GM12801 (cell line): ENCODE measurements around the gene ZNF318.

Source experiments
- TF ChIP-seq, protein P1 (sequence below): IDR thresholded peaks from one replicate; pipeline ENCODE4 v1.5.1; 2011; ENCODE audit warnings: control low read depth; ENCODE audit not compliant: insufficient read length; ENCODE audit errors: extremely low read depth

Gene ZNF318

DNA sequence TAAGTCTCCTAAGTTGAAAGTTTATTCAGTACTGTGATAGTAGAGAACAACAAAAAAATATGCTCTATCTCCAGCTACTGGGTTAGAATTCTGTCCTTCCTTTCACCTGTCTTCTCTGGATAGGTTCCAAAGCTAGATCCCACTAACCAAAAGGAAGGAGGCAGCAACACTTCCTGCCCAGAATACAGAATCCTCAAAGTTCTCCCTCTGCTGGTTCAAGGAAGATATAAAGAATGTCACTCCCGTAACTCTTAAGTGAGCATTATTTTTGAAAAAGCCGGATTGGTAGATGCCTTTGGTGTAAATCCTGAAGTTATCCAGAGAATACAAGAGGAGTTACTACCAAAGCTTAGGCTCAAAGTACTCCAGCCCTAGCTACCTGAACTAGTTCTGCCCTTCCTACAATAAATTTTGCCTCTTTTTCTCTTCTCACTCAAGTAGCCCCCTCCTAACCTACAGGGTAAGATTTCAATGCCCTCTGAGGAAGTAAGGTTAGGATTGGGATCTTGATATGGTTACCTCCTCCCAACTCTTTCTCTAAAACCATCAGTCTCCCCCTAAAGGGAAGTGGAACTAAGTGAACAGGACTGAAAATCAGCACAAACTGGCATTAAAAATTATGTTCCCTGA, 34.9 kb downstream of the ZNF318 start:
- TF ChIP-seq, protein P1, sequence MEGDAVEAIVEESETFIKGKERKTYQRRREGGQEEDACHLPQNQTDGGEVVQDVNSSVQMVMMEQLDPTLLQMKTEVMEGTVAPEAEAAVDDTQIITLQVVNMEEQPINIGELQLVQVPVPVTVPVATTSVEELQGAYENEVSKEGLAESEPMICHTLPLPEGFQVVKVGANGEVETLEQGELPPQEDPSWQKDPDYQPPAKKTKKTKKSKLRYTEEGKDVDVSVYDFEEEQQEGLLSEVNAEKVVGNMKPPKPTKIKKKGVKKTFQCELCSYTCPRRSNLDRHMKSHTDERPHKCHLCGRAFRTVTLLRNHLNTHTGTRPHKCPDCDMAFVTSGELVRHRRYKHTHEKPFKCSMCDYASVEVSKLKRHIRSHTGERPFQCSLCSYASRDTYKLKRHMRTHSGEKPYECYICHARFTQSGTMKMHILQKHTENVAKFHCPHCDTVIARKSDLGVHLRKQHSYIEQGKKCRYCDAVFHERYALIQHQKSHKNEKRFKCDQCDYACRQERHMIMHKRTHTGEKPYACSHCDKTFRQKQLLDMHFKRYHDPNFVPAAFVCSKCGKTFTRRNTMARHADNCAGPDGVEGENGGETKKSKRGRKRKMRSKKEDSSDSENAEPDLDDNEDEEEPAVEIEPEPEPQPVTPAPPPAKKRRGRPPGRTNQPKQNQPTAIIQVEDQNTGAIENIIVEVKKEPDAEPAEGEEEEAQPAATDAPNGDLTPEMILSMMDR: no peak

DNA sequence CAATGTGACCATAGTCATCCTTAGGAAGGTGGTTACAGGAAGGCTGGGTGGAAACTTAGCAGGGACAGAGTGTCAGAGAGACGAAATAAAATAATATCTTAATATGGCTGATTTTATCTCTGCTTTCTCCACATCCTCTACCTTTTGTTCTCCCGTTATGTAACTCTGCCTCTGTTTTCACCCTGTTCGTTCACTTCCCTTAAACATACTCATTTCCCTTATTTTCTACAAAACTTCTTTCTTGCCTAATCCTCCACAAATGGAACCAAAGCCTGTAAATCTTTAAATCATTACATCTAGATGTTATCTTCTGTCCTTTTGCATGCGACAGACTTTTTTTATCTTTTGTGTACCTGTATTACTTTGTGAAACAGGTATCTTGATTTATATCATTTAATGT, 37.6 kb downstream of the ZNF318 start:
- TF ChIP-seq, protein P1: no peak

DNA sequence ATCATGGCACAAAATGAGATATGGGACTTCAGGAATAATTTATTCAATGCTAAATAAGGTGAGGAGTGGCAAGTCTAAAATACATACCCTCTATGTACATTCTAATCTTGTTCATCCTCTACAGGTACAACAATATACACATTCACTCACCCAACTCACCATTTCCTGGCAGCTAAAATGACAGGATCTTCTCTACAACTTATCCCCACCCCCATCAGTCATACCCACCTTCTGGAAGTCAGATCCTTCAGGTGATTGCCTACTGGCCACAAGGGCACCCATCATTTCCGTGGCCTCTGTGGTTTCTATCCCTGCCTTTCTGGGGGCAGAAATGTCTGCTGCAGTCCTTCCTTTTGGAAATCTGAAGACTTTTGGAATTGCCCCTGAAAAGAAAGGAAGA, 38.0 kb downstream of the ZNF318 start:
- TF ChIP-seq, protein P1: no peak

DNA sequence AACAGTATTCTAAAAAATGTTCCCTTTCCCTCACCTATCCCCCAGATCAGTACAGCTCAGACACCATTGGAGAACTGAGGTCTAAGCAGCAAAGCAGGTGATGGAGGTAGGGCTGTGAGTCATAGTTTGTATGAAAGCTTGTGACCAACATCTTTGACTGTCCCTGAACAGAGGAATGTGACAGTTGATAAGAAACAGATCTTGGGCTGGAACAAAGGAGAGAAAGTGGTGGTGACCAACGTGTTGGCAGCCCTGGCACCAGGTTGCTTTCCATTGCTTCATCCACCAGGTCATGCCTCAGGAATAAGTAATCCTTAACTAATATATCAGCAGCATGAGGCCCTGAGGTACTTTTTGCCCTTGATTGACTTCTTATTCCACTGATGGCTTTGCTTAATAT, 40.9 kb downstream of the ZNF318 start:
- TF ChIP-seq, protein P1: no peak

DNA sequence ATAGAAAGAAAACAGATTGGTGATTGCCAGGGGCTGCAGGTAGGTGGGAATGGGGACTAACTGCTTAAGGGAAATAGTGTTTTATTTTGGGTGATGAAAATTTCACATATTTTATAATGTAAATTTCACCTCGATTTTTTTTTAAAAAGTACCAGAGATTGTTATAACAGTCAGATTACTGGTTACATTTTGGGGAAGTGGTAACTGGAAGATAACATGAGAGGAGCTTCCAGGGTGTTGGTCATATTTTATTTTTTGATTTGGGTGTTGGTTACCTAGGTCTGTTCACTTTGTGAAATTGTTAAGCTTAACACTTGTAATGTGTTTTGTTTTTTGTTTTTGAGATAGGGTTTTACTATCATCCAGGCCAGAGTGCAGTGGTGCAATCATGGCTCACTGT, 43.6 kb downstream of the ZNF318 start:
- TF ChIP-seq, protein P1: no peak

DNA sequence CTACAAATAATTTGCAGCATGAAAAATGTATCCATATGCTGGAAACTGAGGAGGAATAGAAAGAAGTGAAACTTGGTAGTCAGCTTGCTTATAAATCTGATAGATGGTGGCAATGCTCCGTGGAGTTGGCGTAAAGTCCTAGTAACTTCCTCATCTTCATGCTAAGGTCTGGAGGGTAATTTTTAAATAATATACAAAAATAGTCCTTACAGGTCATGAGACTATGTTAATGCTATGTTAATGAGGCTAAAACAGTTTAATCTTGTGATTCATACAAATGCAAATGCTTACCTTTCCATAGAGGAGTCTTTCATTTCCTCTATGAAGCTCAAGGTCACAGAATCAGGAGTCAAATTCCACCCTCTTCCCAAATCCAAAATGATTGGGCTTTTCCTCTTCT, 51.4 kb downstream of the ZNF318 start:
- TF ChIP-seq, protein P1: no peak

DNA sequence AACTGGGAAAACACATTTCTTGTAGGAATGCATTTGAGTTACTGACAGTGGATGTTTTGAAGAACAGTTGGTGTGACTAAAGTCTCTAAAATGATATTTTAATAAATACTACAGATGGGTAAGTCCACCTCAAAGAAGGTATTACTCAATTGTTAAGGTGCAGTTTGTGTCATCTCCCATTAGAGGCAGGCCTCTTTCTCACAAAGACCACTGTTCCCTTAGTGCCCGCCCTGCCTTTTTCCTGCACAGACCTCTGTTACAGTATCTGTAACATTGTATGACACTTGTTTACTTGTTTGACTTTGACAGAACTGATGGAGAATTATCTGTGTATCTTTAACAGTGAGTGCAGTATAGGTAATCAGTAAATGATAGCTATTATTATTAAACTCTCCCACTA, 55.6 kb downstream of the ZNF318 start:
- TF ChIP-seq, protein P1: no peak
